WI38 (cell line): Measurements from ENCODE around the gene ALPK1.

Experiments used
- H3K4me3 ChIP-seq: 2 replicates; pipeline ENCODE4 v1.5.1; 2011; ENCODE audit warnings: low read depth, mild to moderate bottlenecking, control low read depth, low read length
- TF ChIP-seq, protein P1 (sequence below): IDR thresholded peaks from 2 replicates; pipeline ENCODE4 v1.5.1; 2012; ENCODE audit warnings: low read depth, mild to moderate bottlenecking, control low read depth, low read length

ALPK1 gene

DNA sequence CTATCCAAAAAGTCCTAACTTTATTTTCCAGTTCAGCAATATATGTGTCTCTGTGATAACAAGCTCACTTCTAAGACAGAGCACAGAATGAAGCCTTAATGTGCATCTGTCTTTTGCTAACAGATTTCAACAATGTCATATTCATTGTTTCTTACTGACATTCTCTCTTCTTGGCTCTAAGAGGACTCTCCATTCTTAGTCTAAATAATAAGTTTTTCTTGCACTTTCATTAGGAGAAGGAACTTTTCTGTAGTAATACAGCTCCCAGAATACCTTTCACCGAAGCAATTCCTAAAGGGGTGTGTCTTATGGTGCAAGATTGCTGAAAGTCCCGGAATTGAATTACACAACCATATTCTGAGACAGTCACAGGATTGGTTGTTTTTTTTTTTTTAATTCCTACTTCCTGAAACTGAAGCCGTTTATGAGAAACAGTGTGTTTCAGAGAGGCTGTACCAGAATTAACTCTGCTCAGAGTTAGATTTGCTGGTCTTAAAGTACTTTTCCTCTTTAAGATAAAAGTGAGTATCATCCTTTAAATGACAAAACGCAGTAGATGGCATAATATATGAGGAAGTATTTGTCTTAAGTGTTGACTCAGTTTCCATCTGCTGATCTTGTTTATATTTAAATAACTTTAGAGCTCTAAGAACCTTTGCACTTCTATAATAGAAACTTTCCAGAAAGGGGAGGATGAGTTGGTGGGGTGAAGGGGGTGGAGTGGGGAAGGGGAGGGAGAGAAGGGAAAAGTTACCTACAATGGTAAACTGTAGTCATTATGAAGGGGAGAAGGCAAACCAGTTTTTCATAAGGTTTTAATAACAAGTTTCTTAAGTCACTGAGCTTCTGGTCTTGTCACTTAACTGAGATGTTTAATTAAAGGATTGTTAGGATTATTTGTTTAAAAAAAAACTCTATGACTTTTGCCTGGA lies at the start of gene ALPK1:
Gene ALPK1 (plus strand): TSS at position 421 of the 932 bp plus-strand sequence.
- TF ChIP-seq, protein P1, sequence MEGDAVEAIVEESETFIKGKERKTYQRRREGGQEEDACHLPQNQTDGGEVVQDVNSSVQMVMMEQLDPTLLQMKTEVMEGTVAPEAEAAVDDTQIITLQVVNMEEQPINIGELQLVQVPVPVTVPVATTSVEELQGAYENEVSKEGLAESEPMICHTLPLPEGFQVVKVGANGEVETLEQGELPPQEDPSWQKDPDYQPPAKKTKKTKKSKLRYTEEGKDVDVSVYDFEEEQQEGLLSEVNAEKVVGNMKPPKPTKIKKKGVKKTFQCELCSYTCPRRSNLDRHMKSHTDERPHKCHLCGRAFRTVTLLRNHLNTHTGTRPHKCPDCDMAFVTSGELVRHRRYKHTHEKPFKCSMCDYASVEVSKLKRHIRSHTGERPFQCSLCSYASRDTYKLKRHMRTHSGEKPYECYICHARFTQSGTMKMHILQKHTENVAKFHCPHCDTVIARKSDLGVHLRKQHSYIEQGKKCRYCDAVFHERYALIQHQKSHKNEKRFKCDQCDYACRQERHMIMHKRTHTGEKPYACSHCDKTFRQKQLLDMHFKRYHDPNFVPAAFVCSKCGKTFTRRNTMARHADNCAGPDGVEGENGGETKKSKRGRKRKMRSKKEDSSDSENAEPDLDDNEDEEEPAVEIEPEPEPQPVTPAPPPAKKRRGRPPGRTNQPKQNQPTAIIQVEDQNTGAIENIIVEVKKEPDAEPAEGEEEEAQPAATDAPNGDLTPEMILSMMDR = no peak
- peak within 1 kb of the TSS; percentile 46 for H3K4me3 ChIP-seq

DNA sequence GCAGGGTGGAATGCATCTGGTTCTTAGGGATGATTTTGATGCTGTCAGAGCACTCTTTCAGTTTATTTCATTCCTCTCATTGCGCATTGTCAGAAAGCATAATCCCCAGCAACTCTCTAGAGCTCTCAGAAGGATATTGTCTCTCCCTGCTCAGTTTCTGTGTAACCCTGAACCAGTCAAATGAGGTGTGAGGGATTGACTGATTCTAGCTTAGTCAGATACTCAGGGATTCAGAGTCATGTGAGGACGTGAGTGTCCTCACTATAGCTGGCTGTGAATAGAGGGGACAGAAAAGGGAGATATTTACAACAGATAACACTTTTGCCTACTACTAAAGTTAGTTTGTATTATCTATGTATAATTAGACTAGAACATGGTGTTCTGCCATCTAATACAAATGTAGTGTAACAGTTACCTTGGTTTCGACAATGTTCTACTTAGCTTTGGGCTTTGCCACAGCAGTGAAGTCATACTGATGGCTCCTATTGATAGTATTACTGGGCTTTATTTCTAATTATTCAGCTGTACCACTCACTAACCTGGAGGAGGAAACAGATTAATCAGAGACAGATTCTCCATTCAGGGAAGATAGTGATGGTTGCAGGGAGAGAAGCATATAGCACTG lies 46.0 kb upstream of the ALPK1 start:
- no peak overlapping the region for H3K4me3 ChIP-seq
- TF ChIP-seq, protein P1 = no peak

DNA sequence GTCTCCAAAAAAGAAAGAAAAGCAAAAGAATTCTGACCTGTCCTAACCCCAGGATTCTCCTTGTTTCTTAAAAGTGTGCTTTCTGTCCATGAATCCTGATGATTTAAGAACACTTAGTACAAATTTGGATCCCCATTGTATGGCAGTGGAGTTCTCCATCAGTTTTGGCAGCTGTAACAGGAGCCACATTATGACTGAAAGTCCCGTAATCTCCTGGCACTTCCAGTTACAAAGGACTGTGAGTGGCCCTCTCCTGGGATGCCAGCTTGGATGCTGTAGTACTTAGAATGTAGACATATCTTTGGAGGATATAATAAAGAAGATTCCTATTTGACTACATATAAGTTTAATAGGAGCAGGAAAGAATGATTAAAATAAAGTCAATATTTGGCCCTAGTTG lies 44.9 kb upstream of the ALPK1 start:
- TF ChIP-seq, protein P1 = no peak
- H3K4me3 ChIP-seq = no peak overlapping the region

DNA sequence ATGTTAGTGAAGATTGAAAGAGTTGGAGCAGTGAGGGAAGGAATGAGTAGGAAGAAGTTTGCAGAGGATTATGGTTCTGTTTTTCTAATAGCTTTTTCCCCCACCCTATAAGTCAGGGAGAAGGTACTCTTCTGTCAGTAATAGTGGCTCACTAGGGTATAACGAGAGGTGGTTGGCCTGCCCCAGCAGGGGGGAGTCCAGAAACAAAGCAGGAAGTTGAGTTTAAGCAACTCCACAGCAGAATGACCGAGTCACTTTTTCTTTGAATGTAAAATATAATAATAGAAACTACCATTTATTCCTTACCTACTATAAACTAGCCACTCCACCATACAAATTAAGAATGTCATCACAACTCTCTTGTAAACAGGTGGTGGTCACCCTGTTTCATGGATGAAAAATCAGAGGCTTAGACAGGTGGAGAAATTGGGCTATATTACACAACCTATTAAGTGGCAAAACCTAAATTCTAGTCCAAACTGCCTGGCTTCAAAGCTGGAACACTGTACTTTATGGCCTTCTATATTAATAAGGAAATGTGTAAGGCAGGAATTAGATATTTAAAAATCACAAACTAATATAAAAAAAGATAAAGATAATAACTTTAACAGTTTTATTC lies 43.7 kb upstream of the ALPK1 start:
- no peak overlapping the region for H3K4me3 ChIP-seq
- TF ChIP-seq, protein P1 = no peak

DNA sequence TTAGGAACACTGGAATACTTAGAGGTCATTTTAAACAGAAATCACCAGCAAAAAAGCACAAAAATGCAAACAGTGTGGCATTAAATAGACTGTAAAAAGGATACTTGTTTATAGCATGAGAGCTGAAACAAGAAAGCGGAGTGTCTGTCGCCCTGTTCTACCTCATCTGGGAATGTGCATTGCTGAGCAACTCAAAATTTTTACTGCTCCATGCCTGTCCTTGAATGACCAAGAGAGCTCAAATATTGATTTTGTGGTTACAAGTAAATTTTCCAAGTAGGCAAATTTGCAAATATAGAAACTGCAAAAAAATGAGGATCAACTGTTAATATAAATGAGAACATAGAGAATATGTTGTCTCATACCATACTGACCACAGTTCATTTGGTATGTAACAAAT lies 40.1 kb upstream of the ALPK1 start:
- H3K4me3 ChIP-seq = no peak overlapping the region
- TF ChIP-seq, protein P1 = no peak

DNA sequence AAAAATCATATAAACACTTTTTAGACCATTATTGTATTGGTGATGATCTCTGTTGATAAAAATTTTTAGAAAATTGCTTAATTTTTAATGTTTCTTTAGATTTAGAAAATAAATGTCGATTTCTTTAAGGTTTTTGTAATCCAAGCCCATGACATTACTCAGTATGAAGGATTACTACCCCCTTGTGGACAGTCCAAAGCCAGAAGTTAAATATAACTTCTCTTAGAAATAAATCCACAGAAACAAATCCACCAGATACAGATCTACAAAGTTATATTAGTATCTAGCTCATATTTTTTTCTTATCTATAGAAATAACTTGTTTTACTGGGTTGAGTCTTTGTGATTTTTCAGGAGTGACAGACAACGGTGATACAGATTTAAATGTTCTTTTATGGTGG lies 30.3 kb upstream of the ALPK1 start:
- TF ChIP-seq, protein P1 = peak; percentile 14; the same call in 1 of the 2 replicates
- no peak overlapping the region for H3K4me3 ChIP-seq
